Lower leg skin (tissue), 3 donors: ENCODE measurements around the gene SLC25A27.

Experiments
- POLR2A ChIP-seq, 2 donors: fragments of 450-650 bp; IDR thresholded peaks; one replicate each; pipeline ENCODE4 v1.6.1; 2016 to 2017; ENCODE audit warnings: antibody characterized with exemption in 2 of 2, mild to moderate bottlenecking in 1 of 2, moderate library complexity in 1 of 2
- TF ChIP-seq, protein P1 (sequence below), 3 donors: fragments of 450-650 bp; IDR thresholded peaks; one replicate each; pipeline ENCODE4 v1.5.1; 2016; ENCODE audit warnings: antibody characterized with exemption in 3 of 3, mild to moderate bottlenecking in 3 of 3, moderate library complexity in 2 of 3

DNA sequence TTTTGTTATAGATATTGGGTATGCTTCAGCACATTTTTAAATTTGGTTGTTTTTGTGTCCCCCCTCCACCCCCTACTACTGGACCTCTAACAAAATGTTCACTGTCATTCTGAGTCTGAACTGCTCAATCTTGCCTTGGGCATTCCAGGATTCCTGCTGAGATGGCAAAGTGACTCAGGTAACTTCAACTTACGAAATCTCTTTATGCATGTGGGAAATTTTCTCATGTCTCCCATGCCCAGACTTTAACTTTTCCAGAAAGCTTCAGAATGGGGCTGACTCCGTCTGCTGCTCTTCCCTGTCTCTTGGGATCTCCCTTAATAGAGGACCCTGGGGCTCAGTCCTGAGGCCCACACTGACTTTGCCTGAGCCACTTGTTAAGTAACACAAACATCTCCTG, 14.1 kb upstream of the SLC25A27 start:
- TF ChIP-seq, protein P1, sequence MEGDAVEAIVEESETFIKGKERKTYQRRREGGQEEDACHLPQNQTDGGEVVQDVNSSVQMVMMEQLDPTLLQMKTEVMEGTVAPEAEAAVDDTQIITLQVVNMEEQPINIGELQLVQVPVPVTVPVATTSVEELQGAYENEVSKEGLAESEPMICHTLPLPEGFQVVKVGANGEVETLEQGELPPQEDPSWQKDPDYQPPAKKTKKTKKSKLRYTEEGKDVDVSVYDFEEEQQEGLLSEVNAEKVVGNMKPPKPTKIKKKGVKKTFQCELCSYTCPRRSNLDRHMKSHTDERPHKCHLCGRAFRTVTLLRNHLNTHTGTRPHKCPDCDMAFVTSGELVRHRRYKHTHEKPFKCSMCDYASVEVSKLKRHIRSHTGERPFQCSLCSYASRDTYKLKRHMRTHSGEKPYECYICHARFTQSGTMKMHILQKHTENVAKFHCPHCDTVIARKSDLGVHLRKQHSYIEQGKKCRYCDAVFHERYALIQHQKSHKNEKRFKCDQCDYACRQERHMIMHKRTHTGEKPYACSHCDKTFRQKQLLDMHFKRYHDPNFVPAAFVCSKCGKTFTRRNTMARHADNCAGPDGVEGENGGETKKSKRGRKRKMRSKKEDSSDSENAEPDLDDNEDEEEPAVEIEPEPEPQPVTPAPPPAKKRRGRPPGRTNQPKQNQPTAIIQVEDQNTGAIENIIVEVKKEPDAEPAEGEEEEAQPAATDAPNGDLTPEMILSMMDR (IDR thresholded peaks at IDR 0.05): no peak
- TF ChIP-seq POLR2A (IDR thresholded peaks at IDR 0.05): no peak
